ENCODE data around the gene RGL3.
"Not testable (repeated sequence)": the region's sequence is repeated elsewhere in the genome, so short reads cannot be mapped to it uniquely, and the experiment has no call there.

Gene RGL3

DNA sequence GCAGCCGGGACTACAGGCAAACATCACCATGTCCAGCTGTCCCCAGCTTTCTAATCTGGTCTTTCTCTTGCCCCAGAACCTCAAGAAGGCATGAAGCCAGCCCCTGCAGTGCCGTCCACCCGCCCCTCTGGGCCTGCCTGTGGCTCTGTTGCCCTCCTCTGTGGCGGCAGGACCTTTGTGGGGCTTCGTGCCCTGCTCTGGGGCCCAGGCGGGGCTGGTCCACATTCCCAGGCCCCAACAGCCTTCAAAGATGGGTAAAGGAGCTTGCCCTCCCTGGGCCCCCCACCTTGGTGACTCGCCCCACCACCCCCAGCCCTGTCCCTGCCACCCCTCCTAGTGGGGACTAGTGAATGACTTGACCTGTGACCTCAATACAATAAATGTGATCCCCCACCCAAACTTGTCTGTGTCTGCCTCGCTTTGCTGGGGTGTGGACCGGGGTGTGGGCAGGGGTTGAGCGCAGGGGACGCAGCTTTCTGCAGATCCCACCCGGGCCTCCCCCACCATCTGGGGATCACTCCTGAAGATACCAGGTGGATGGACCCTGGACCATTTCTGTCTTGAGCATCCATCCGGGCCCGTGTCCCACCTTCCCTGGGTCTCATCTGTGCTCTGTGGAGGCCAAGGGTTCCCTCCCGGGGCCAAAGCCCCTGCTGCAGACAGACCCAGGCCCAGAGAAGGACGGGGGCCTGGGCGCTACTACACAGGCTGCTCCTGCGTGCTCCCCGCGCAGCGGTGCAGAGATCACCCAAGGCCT lies 31.6 kb upstream of the RGL3 start:
- DNase-seq, result no peak

- no peak for DNase-seq
These were observed 29.9 kb upstream of the RGL3 start for GRCh38 chr19:11448923-11449554.

DNA sequence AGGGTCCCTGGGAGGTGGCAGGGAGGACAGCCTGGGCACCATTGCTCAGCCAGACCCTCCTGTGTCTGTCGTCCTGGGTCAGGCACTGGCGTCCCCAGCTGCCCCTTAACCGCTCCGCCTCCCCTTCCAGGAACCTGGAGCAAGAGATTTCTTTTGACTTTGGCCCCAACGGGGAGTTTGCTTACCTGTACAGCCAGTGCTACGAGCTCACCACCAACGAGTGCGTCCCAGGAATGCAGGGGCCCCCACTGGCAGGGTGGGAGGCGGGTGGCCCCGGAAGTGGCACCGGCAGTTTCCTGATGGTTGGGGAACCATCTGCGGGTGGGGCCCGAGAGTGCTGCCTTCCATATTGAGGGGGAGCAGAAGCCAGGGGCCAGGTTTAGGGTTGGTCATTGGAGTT lies 29.3 kb upstream of the RGL3 start:
- no peak for DNase-seq

- no peak for DNase-seq
These were observed 28.5 kb upstream of the RGL3 start for GRCh38 chr19:11447347-11448262.

DNA sequence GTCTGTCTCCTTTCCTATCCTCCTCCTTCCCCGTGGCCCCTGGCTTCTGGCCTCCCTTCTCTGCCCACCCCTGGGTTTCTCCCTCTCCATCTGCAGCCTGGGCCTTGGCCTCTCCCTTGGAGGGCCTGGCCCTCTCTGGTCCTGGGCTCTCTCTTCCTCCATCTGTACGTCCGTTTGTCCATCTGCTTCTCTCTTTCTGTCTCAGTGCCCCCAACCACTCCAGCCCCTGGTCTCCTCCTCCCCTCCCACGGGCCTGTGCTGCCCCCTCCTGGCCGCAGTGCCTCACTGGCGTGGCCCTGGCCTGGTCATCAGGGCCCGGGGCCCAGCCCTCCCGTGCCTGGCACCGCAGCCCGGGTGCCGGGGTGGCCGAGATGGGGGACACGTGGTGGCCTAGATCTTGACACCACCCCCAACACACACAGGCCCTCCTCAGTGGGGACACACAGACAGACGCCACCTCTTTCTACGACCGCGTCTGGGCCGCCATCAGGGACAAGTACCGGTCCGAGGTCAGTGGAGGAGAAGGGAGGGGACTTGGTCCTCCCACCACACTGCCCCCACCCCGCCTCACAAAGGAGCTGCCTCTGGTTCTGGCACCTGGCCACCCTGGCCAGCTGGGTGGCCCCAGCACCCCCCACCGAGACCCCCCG lies 27.7 kb upstream of the RGL3 start:
- DNase-seq, result peak; percentile 25 to 36

DNA sequence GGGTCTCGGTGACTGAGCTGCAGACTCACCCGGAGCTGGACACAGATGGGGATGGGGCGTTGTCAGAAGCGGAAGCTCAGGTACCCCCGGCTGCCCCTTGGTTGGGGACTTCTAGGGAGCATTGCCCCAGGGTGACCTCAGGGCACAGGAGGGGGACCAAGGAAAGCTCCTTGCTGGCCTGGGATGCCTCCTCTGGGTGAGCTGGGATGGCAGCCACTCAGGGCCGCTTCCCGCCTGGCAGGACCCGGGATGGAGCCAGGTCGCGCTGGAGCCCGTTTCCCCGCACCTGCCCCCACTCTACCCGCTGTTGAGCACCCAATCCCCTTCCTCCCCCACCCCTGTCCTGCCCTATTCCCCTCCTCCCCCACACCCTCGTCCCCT lies 27.1 kb upstream of the RGL3 start:
- no peak for DNase-seq

GRCh38 chr19:11445141-11445540 lies 26.0 kb upstream of the RGL3 start:
- DNase-seq, result no peak

GRCh38 chr19:11444059-11444458 lies 24.9 kb upstream of the RGL3 start:
- no peak for DNase-seq

- DNase-seq, result no peak
These were observed 18.8 kb upstream of the RGL3 start for GRCh38 chr19:11437955-11438354.

- DNase-seq, result peak; percentile 41 to 52
These were observed 16.8 kb upstream of the RGL3 start for GRCh38 chr19:11435833-11436313.

DNA sequence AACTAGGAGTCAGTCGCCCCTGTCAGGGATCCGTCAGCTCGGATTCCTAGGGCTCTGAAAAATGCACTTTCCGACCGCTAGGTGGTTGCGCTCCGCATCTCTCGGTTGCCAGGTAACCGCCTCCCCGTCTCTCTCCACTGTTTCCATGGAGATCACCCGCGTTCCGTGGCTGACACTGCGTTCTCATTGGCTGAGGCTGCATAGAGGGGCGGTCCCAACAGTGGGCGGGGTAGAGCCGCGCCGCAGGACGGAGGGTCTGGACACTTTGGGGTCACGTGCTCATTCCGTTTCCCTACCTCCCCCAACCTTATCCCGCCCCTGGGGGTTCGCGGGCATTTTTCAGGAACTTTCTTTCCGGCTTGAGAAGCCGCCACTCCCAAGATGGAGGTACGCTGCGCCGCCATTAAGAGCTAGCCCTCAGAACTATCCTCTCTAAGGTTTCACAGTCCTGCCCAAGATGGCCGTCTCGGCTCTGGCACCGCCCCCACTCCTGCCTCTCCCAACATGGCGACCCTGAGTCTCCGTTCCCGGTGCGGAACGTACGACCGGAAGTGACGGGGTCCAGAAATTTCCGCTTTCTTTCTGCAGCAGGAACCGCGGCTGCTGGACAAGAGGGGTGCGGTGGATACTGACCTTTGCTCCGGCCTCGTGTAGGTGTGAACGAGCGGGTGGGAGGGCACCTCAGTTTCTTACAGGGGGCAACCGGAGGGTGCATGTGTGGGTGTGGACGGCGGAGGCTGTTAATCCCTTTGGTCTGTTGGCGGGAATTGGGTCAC lies 16.1 kb upstream of the RGL3 start, which contains the start of the genes ODAD3 and PRKCSH:
TSS of gene ODAD3 (minus strand) at position 65 of the 776 bp plus-strand sequence. CDS start 105 bp downstream, outside the sequence.
TSS of gene PRKCSH (plus strand) at position 579 of the 776 bp plus-strand sequence. CDS start 483 bp downstream, outside the sequence.
- peak; percentile 100 for DNase-seq

DNA sequence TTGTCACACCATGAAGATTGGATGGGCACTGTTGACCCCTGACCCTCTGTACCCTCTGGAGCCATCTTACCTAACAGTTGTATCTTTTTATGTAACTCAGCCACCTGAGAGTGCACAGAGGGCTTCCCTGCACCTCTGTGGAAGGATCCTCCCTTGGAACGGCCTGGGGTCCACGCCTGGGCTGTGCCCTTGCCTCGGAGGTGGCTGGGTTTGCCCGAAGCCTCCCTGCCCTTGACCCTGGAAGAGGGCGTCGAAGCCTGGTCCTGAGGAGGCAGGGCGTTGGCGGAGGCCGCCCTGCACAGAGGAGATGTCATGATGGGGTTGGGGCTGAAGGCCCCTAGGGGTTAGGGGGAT lies 15.6 kb upstream of the RGL3 start:
- DNase-seq, result no peak

- not testable (repeated sequence) for DNase-seq
These were observed 14.4 kb upstream of the RGL3 start for GRCh38 chr19:11433526-11433925.

GRCh38 chr19:11426656-11427055 lies 7.5 kb upstream of the RGL3 start:
- DNase-seq, result no peak

DNA sequence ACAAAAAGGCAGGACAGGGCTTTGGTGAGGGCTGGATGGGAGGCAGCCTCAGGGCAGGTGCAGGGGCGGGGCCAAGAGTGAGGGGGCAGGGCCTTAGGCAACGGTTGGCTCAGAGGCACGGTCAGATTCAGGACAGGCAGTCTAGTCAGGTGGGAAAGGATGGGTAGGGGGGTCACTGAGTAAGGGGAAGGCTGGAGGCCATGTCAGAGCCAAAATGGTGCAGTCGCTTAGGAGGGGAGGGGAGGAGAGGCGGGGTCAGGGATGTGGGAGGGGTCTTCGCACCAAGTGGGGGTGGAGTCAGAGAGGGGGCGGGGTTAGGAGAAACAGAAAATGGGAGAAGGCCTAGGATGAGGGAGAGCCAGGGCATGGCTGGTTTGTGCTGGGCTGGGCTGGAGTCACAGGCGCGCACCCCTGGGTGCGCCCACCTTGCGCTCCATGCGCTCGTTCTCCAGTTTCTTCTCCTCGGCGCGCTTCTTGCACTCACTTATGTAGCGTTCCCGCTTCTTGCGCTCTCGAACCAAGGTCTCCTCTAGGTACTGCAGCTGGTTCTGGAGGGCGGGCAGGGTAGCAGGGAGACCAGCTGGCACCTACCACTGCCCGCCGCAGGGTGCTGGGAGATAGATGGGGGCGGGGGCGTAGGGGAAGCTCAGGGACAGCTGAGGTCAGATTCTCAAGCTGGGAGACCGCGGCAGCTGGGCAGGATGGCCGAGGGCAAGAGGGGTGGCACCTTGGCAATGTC lies 6.8 kb upstream of the RGL3 start:
- DNase-seq, result no peak

GRCh38 chr19:11423791-11424181 lies 4.7 kb upstream of the RGL3 start:
- DNase-seq, result no peak

GRCh38 chr19:11423164-11423790 lies 4.2 kb upstream of the RGL3 start:
- DNase-seq, result no peak

DNA sequence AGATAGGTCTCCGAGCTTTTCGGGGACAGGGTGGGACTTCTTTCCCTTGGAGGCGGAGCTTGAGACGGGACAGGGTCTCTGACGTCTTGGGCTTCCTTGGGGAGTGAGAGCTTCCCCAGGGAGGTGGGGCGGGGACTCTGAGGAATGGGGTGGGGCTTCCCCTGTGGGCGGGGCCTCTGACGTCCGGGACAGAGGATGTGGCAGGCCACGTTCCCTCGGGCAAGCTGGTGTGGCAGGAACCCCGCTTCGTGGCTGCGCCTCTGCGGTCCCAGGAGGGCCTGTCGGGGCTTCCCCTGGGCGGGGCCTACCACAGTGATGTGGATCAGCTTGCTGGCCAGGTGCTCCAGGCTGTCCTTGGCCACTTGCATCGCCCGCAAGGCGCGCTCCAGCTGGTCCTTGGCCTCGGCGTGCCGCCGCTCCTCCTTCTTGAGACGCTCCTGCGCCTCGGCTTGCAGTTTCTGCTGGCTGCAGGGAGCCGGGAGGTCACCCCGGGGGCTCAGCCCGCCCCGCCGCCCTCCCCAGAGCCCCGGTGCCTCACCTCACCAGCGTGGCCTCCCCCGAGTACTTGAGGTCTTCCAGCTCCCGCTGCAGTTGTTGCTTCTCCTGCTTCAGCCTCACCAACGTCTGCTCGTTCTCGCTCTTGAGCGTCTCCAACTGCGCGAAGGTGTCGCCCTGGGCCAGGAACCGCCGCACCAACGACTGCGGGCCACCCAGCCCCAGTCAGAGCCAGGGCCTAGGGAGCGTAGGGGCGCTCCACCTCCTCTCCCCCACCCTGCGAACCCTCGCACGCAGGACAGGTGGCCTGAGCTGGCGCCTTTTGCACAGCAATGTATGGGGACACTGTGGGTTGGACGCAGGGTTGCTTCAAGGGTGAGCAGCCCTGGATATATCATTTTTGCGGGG lies 3.3 kb upstream of the RGL3 start:
- peak; percentile 56 for DNase-seq

GRCh38 chr19:11421371-11422098 lies 2.4 kb upstream of the RGL3 start:
- DNase-seq, result no peak
